Endothelial cell of umbilical vein (primary cell): Measurements from ENCODE around the gene CDKN1A. TPM values are rescaled to one million over a fixed set of nuclear protein-coding genes. Genes with fewer than 3 reads are reported as not detected.

Experiments
- BruUV-seq: library from RNA; stranded (reverse); fragments of 400-500 nt; replicated peaks from 2 replicates; lab custom pipeline; 2021; lab: Mats Ljungman, UMichigan
- CTCF ChIA-PET: fragments of 300-600, 350-600 bp; sonication (Branson Sonifier 250); formaldehyde crosslinking; loops from one replicate; lab custom pipeline; 2021; ENCODE audit warnings: antibody characterized with exemption, inconsistent platforms; lab: Charles Lee
- POLR2A ChIA-PET: fragments of 300-600, 350-600 bp; sonication (Branson Sonifier 250); formaldehyde crosslinking; loops from one replicate; lab custom pipeline; 2021; ENCODE audit warnings: antibody characterized with exemption, inconsistent platforms; lab: Charles Lee
- DNase-seq: peaks from one replicate; pipeline ENCODE4 v3.0.0-alpha.2; 2011; ENCODE audit warnings: low read depth, low spot score
- FAIRE-seq: peaks from 2 replicates; lab custom pipeline; 2011; peaks lifted over from hg19 to GRCh38; lab: Jason Lieb, UNC
- H2AFZ ChIP-seq: 2 replicates; pipeline ENCODE4 v1.6.0; 2012; ENCODE audit warnings: low read depth, low read length, control low read depth, inconsistent platforms
- H3K27ac ChIP-seq: 2 replicates; pipeline ENCODE4 v1.5.1; 2011; ENCODE audit warnings: low read depth, mild to moderate bottlenecking, control low read depth, low read length, moderate library complexity; ENCODE audit not compliant: insufficient read depth
- H3K27me3 ChIP-seq, 2 experiments: 2 replicates each; pipeline versions ENCODE4 v1.6.0 to v1.6.1; 2011; ENCODE audit warnings: low read length in 2 of 2, mixed read lengths in 1 of 2; ENCODE audit not compliant: control insufficient read depth in 2 of 2, insufficient read depth in 2 of 2
- H3K36me3 ChIP-seq, 2 experiments: 2 replicates in 1 of 2; 3 replicates in 1 of 2; pipeline ENCODE4 v1.5.1; 2011; ENCODE audit warnings: low read length in 2 of 2, mild to moderate bottlenecking in 1 of 2, moderate library complexity in 1 of 2; ENCODE audit not compliant: control insufficient read depth in 2 of 2, insufficient read depth in 2 of 2; ENCODE audit errors: extremely low read depth in 1 of 2
- H3K4me1 ChIP-seq: 3 replicates; pipeline ENCODE4 v1.5.1; 2011; ENCODE audit warnings: mild to moderate bottlenecking, low read length; ENCODE audit not compliant: control insufficient read depth, insufficient read depth; ENCODE audit errors: extremely low read depth
- H3K4me2 ChIP-seq: 2 replicates; pipeline ENCODE4 v1.6.1; 2011; ENCODE audit warnings: low read length, control low read depth, mixed read lengths; ENCODE audit not compliant: insufficient read depth
- H3K4me3 ChIP-seq, 3 experiments: fragments of 200-600 bp in 1 of 3; sonication (generic), shearing (Covaris generic) in 1 of 3; replicated peaks in 1 of 3; 2 replicates each; pipeline ENCODE4 v1.5.1; 2011 to 2016; ENCODE audit warnings: control low read depth in 3 of 3, low read length in 3 of 3, mild to moderate bottlenecking in 2 of 3, inconsistent platforms in 1 of 3, low read depth in 1 of 3, moderate library complexity in 1 of 3; ENCODE audit not compliant: insufficient read depth in 1 of 3
- H3K79me2 ChIP-seq: 2 replicates; pipeline ENCODE4 v1.6.0; 2012; ENCODE audit warnings: low read length, inconsistent platforms; ENCODE audit not compliant: control insufficient read depth, insufficient read depth
- H3K9ac ChIP-seq: replicated peaks from 2 replicates; pipeline ENCODE3; 2011; ENCODE audit warnings: low read length, control low read depth; ENCODE audit not compliant: insufficient read depth; ENCODE audit errors: extremely low read depth
- H3K9me1 ChIP-seq: replicated peaks from 3 replicates; pipeline ENCODE4 v1.6.0; 2011; ENCODE audit warnings: mild to moderate bottlenecking, low read length; ENCODE audit not compliant: control insufficient read depth, insufficient read depth; ENCODE audit errors: extremely low read depth
- H3K9me3 ChIP-seq: replicated peaks from 2 replicates; pipeline ENCODE4 v1.5.1; 2012; ENCODE audit warnings: low read length, inconsistent platforms; ENCODE audit not compliant: control insufficient read depth, insufficient read depth
- H4K20me1 ChIP-seq: replicated peaks from 2 replicates; pipeline ENCODE3; 2011; ENCODE audit warnings: mild to moderate bottlenecking, low read length; ENCODE audit not compliant: control insufficient read depth, insufficient read depth; ENCODE audit errors: extremely low read depth
- CTCF ChIP-seq, 2 donors: IDR thresholded peaks; 1 replicate in 1 of 2; 2 replicates in 1 of 2; pipeline ENCODE4 v1.5.1; 2011; ENCODE audit warnings: low read length in 2 of 2, mild to moderate bottlenecking in 2 of 2, moderate library complexity in 2 of 2, control low read depth in 1 of 2, inconsistent platforms in 1 of 2, low read depth in 1 of 2; ENCODE audit not compliant: insufficient read depth in 1 of 2; ENCODE audit errors: extremely low read depth in 1 of 2
- EZH2 ChIP-seq: IDR thresholded peaks from 2 replicates; pipeline ENCODE4 v1.6.1; 2012; ENCODE audit warnings: borderline replicate concordance, low read depth, mild to moderate bottlenecking, moderate library complexity, low read length, inconsistent platforms; ENCODE audit not compliant: severe bottlenecking
- FOS ChIP-seq: IDR thresholded peaks from 2 replicates; pipeline ENCODE4 v1.6.1; 2011; ENCODE audit warnings: mild to moderate bottlenecking, low read length, moderate library complexity, borderline replicate concordance; ENCODE audit not compliant: insufficient read depth
- GATA2 ChIP-seq: IDR thresholded peaks from 2 replicates; pipeline ENCODE4 v1.7.0; 2011; ENCODE audit warnings: low read depth, mild to moderate bottlenecking, moderate library complexity, mixed read lengths, low read length; ENCODE audit not compliant: insufficient read length, insufficient read depth
- JUN ChIP-seq: IDR thresholded peaks from 2 replicates; pipeline ENCODE4 v1.6.1; 2011; ENCODE audit warnings: borderline replicate concordance, low read depth; ENCODE audit not compliant: insufficient read length, insufficient read depth
- MAX ChIP-seq: IDR thresholded peaks from 2 replicates; pipeline ENCODE4 v1.6.1; 2011; ENCODE audit not compliant: insufficient read depth, insufficient read length
- MYC ChIP-seq: IDR thresholded peaks from one replicate; pipeline ENCODE4 v1.6.1; 2011; ENCODE audit warnings: mild to moderate bottlenecking, low read depth, low read length
- POLR2A ChIP-seq: IDR thresholded peaks from 2 replicates; pipeline ENCODE4 v1.6.1; 2012; ENCODE audit warnings: low read depth, mild to moderate bottlenecking, control low read depth, low read length
- POLR2AphosphoS5 ChIP-seq: IDR thresholded peaks from 2 replicates; pipeline ENCODE4 v1.6.1; 2012; ENCODE audit warnings: low read depth, mild to moderate bottlenecking, control low read depth, low read length, moderate library complexity; ENCODE audit not compliant: insufficient read depth
- dilution Hi-C: fragments of 300-500 bp; cut with MboI; formaldehyde crosslinking; loops from one replicate; pipeline ENCODE4 v1.15.0; 2019; ENCODE audit warnings: low sequenced_read_pairs; ENCODE audit not compliant: extremely low pct_ligation_motif_present
- intact Hi-C: fragments of 100-400 bp; cut with micrococcal nuclease; formaldehyde crosslinking; loops from one replicate; pipeline ENCODE4 v1.10.0; 2022
- polyA plus RNA-seq, 4 experiments: library from polyadenylated mRNA; depleted of rRNA in 3 of 4; stranded (reverse) in 3 of 4; unstranded in 1 of 4; fragments of >200 nt; gene quantifications; 2 replicates each; pipeline versions ENCODE4 v1.2.1 to v1.2.3, GENCODE V29; 2011 to 2012; ENCODE audit warnings: missing spikeins in 1 of 4
- total RNA-seq: library from RNA; stranded (reverse); gene quantifications from 2 replicates; pipeline ENCODE4 v1.2.3, GENCODE V29; 2021

The CDKN1A gene
- total and polyA plus RNA-seq, 2 donors (not counting 3 experiments of a cell fraction or from before 2014, with no cell fraction given) = 170 to 238 TPM

- intact Hi-C loops = loop anchor here (2.0 to 5.0 kb wide), 2 partner anchors 193 to 236 kb away; partner anchors contain the start of genes KCTD20, PPIL1 and PXT1
- peak; percentile 92 for FAIRE-seq
Observed at GRCh38 chr6:36679043-36679833, 724 bp downstream of the CDKN1A start.

More at GRCh38 chr6:36679043-36679833, 724 bp downstream of the CDKN1A start:
- ChIA-PET POLR2A (interaction anchor here (1.0 to 2.6 kb wide), 15 partner anchors 8 to 196 kb away, joined by 3 to 13 read pairs (median 4); partner anchors contain the start of gene PPIL1), CTCF (interaction anchor here (0.6 to 5.8 kb wide), 11 partner anchors 41 to 80 kb away, joined by 3 to 44 read pairs (median 4); no protein-coding TSS in a partner anchor)
- no TSS peak for BruUV-seq
- Histone ChIP-seq H3K4me3 (peak overlapping the region; percentile 51 to 81 (median 73)), H3K9ac (peak overlapping the region; percentile 94), H4K20me1 (no peaks in the 10 kb centered on the region), H3K27me3 (no peaks in the 10 kb centered on the region), H3K36me3 (peaks cover 5 to 8% of the 10 kb centered on the region in 2 experiments), H3K9me1 (no peaks in the 10 kb centered on the region), H2AFZ (no peak overlapping the region), H3K79me2 (peaks cover 45% of the 10 kb centered on the region), H3K27ac (peak overlapping the region; percentile 88), H3K4me1 (peaks cover 37% of the 10 kb centered on the region), H3K4me2 (peak overlapping the region; percentile 64), H3K9me3 (no peaks in the 10 kb centered on the region)
- peak; percentile 56 for TF ChIP-seq FOS
- no peak for TF ChIP-seq GATA2
- TF ChIP-seq POLR2AphosphoS5 = no peak
- no peak for TF ChIP-seq MYC
- TF ChIP-seq JUN = peak; percentile 40
- no peak for TF ChIP-seq POLR2A
- no peak for TF ChIP-seq EZH2
- no peak for TF ChIP-seq CTCF (IDR thresholded peaks at IDR 0.05; ENCODE audit: extremely low read depth in 1 of 2, insufficient read depth in 1 of 2, low read depth in 1 of 2, low read length in 2 of 2)
- TF ChIP-seq MAX = no peak
- peak; percentile 71 for DNase-seq
- dilution Hi-C loops = no loop called here
